Fibroblast of skin of left quadriceps (primary cell): ENCODE data around the gene CRY2.
A peak's percentile ranks its signal among the peaks of the same experiment; 100 is the strongest.
"Not testable (repeated sequence)": the region's sequence is repeated elsewhere in the genome, so short reads cannot be mapped to it uniquely, and the experiment has no call there.

Source experiments
- DNase-seq, 2 experiments: peaks; one replicate each; pipeline ENCODE4 v3.0.0-alpha.2; 2013; ENCODE audit warnings: low read depth in 2 of 2

CRY2 gene

DNA sequence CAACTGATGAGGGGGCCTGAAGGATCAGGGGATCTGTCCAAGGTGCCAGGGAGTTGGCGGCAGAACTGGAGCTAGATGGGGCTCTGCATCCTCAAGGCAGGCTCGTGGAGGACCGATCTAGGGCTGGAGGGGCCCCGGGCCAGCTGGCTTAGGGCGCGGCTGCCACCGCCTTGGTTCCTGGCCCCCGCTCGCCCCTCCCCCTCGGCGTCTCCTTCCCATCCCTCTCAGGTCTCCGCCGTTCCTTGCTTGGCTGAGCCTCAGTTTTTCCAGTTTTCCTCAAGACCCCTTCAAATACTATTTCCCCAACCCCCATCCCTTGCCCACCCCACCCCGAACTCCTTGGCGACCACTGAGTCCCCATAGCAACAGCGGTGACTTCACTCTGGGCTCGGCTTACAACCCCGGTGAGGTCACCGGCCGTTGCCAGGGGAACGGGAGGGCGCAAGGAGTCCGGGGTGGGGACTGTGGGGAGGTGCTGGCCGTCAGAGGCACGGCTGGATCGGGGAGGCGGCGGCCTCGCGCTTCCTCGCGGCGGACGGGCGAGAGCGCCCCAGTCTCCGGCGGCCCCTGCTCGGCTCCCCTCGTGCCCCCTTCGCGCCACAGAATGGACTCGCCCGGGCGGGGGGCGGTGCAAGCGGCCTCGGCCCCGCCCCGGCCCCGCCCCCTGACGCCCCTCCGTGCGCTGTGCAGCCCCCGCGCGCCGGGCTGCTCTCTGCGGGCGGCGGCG is 52.3 kb downstream of the CRY2 start:
- peak; percentile 69 for DNase-seq

DNA sequence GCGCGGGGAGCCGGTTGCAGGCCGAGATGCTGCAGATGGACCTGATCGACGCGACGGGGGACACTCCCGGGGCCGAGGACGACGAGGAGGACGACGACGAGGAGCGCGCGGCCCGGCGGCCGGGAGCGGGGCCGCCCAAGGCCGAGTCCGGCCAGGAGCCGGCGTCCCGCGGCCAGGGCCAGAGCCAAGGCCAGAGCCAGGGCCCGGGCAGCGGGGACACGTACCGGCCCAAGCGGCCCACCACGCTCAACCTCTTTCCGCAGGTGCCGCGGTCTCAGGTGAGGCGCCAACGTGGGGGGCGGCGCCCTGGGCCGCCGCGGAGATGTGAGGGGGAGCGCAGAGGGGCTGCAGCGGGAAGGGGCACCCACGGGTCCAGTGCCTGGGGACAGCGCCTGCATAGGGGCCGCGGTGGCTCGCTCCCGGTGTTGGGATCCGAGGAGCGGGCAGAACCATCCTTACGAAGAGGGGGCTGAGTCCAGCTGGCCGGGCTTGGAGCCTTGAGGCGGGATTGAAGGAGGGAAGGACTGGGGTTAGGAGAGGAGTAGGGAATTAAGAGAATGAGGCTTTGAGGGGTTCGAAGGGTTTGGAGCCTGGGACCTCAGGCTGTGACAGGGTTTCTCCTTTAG is 53.0 kb downstream of the CRY2 start:
- DNase-seq: not testable (repeated sequence)

- DNase-seq: no peak
These were observed 53.8 kb downstream of the CRY2 start for GRCh38 chr11:45900916-45901617.

DNA sequence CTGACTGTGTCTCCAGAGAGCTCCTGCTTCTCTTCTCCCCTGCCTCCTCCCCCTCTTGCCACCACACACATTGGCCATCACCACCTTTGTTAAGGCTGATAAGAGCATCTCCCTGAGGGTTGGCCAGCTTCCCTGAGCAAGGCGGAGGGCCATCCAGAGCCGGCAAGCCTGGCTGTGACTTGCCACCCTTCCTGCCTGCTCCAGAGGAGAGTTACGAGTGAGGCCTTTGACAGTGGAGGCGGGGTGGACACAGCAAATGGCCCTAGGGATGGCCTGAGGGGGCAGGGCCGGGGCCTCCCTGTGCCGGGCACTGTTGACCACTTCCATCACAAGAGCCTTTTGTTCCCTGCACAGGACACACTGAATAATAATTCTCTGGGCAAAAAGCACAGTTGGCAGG is 54.4 kb downstream of the CRY2 start:
- DNase-seq: no peak

GRCh38 chr11:45902452-45903380 is 55.4 kb downstream of the CRY2 start:
- DNase-seq: no peak

GRCh38 chr11:45904309-45904915 is 57.1 kb downstream of the CRY2 start:
- no peak for DNase-seq

GRCh38 chr11:45905095-45905494 is 57.8 kb downstream of the CRY2 start:
- DNase-seq: no peak

GRCh38 chr11:45905576-45905975 is 58.3 kb downstream of the CRY2 start:
- not testable (repeated sequence) for DNase-seq

GRCh38 chr11:45906096-45906682 is 58.9 kb downstream of the CRY2 start:
- DNase-seq: no peak

DNA sequence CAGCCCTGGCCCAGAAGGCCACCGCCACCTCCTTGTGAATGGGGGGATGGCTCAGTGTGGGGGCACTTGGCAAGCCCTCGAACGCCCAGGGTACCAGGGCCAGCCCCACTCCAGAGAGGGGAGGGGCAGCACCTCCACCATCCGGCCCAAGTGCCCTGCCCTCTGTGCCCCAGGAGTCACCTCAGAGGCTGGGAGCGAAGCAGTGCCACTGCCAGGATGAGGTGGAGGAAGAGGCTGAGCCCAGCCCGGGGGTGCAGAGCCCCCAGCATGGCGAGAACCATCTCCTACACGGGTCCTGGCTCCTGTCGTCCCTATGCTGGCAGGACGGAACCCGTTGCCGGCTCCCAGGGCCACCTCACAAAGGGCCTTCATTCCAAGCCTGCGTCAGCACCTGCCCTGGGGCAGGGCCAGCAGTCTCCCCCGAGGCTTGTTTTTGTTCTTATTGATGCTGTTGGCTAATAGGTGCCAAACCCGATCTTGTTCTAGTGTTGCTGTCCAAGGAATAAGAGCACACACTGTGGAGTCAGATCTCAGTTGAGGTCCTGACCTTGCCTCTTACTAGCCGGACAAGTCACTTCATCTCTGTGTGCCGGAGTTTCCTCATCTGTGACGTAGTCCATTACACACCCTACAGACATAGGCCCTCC is 59.8 kb downstream of the CRY2 start, which contains the start of gene FREY1:
Gene FREY1, minus strand, starts transcription at position 307 of the 647 bp plus-strand sequence. Its CDS starts 26 bp downstream, at position 281.
- no peak for DNase-seq

DNA sequence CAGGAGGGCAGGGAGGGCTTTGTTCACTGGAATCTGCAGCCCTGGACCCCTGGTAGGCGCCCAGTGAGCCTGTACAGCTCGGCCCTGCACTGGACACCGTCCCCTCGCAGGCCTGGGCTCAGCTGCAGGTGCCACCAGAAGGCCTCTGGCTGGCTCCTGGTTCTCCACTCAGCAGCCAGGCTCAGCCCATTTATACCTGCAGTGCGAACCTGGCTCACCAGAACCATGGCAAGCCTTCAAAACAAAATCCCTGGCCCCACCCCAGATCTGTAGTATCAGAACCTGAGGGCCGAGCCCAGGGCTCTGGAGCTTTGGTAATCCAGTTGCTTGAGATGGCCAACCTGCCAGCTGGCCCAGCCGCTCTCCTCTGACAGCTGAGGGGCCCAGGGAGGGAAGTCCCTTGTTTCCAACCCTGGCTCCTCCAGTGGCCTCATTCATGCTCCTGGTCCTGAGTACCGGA is 60.7 kb downstream of the CRY2 start:
- DNase-seq: no peak

- DNase-seq: no peak
These were observed 62.6 kb downstream of the CRY2 start for GRCh38 chr11:45909594-45910475.

- DNase-seq: no peak
These were observed 63.3 kb downstream of the CRY2 start for GRCh38 chr11:45910623-45911022.

GRCh38 chr11:45913514-45913913 is 66.2 kb downstream of the CRY2 start:
- DNase-seq: no peak

- DNase-seq: no peak
These were observed 66.8 kb downstream of the CRY2 start for GRCh38 chr11:45913942-45914635.

DNA sequence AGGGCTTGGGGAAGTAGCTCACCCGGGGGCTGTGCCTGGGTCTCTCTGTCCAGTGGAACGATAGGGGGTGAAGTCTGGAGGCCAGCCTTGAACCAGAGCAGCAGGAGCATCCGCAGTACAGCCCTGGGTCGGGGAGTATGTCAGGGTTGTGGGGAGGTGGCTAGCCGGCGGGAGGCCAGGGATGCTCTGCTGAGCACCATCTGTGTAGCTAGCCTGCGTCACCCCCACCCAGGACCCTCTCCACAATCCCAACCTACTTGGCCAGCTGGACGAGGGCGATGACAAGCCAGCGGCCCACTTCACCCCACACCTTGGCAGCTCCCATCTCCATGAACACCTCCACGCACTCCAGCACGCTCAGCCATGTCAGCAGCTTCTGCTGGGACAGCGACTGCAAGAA is 68.2 kb downstream of the CRY2 start:
- no peak for DNase-seq

GRCh38 chr11:45917286-45917622 is 70.0 kb downstream of the CRY2 start:
- no peak for DNase-seq

DNA sequence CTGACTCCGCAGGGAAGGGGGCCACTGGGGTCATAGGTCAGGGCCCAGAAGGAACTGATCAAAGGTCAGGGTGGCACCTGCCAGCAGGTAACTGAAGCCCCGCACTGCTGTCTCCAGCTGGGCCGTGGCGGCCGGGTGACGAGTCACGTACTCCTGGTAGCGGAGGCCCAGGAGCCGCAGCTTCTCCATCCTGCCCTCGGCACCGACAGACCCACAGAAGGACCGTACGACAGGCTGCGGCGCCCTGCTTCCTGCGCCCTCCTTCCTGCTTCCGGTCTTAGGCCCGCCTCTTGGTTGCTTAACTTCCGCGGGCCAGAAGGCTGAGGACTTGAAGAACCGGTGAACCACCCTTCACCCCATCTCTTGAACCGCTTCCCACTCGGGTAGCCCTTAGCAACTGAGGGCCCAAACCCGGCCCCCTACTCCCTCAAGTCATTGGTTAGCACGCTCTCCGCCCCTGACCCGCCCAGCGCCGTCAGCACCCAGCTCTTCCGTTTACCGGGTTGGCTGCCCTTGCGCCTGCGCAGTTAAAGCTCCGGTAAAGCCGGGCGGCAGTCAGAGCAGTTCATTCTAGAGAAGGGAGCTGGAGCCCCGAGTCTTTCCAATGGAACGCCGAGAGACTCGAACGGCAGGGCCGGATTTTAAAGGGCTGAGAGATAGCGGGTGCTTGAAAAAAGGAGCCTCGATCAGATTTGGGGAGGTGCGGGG is 70.5 kb downstream of the CRY2 start, which contains the start of gene PEX16:
Gene PEX16, minus strand, starts transcription at position 255 of the 708 bp plus-strand sequence. Its CDS starts 66 bp downstream, at position 189.
- peak; percentile 99 for DNase-seq
